Prostate gland (tissue), 2 donors: Measurements from ENCODE around the gene TOMM40L. TPM values are rescaled to one million over a fixed set of nuclear protein-coding genes. Genes with fewer than 3 reads are reported as not detected.

Experiments
- DNase-seq: peaks from one replicate; pipeline ENCODE4 v3.0.0-alpha.2; 2019; ENCODE audit warnings: low spot score
- H3K27ac ChIP-seq, 2 donors: fragments of 200-600 bp; sonication (generic); 2 replicates each; pipeline ENCODE4 v1.5.1; 2017 to 2019
- H3K27me3 ChIP-seq: fragments of 200-600 bp; sonication (generic); replicated peaks from 2 replicates; pipeline ENCODE4 v1.5.1; 2019; ENCODE audit not compliant: insufficient read depth
- H3K36me3 ChIP-seq, 2 donors: fragments of 200-600 bp; sonication (generic); 1 replicate in 1 of 2; 2 replicates in 1 of 2; pipeline versions ENCODE4 v1.5.1 to v1.8.1; 2017 to 2019
- H3K4me1 ChIP-seq: fragments of 200-600 bp; sonication (generic); replicated peaks from 2 replicates; pipeline ENCODE4 v1.5.1; 2019
- H3K4me3 ChIP-seq, 2 donors: fragments of 200-600 bp; sonication (generic); 2 replicates each; pipeline ENCODE4 v1.5.1; 2017 to 2019
- H3K9me3 ChIP-seq: fragments of 200-600 bp; sonication (generic); 2 replicates; pipeline ENCODE4 v1.5.1; 2017
- POLR2A ChIP-seq: fragments of 450-650 bp; IDR thresholded peaks from one replicate; pipeline ENCODE4 v1.6.1; 2016; ENCODE audit warnings: antibody characterized with exemption, mild to moderate bottlenecking
- POLR2AphosphoS5 ChIP-seq: sonication (generic); formaldehyde crosslinking; IDR thresholded peaks from one replicate; pipeline ENCODE4 v1.6.1; 2017; ENCODE audit warnings: antibody characterized with exemption
- WGBS: methylation state at CpG from one replicate; pipeline ENCODE4 v1.1.5; 2018; 5-methylcytosine and 5-hydroxymethylcytosine counted together
- intact Hi-C: fragments of 100-400 bp; cut with DNase I; formaldehyde crosslinking; loops from one replicate; pipeline ENCODE4 v1.14.2; 2022
- total RNA-seq, 2 donors: library from RNA; depleted of rRNA; stranded (reverse); fragments of >200 nt; gene quantifications; one replicate each; pipeline ENCODE4 v1.1.0, GENCODE V29; 2016
- TF ChIP-seq, protein P1 (sequence below), 4 experiments: fragments of 200-600 bp in 2 of 4; fragments of 450-650 bp in 2 of 4; sonication (generic) in 2 of 4; IDR thresholded peaks; 1 replicate in 3 of 4; 2 replicates in 1 of 4; pipeline ENCODE4 v1.5.1; 2016 to 2019; ENCODE audit warnings: antibody characterized with exemption in 4 of 4, mild to moderate bottlenecking in 2 of 4, moderate library complexity in 2 of 4

TOMM40L gene
- total RNA-seq, 2 donors from 2014 or later, result 7.5 to 15.6 TPM

DNA sequence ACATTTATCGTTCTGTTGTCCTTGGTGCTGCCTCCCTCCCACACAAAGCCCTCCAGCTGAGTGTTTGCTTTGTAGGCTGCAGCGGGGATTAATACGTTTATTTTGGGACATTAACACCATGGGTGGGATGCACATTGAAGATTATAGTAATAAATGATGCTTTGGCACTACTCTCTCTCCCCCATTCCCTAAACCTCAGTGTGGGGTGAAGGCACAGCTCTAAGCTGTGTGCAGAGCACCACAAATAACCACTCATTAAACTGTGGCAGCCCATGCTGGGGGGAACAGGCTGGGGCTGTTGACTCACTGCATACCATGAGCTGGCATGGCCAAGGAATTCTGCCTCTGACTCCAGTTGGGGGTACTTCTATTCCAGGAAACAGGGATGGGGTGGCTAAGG lies 40.3 kb downstream of the TOMM40L start:
- H3K27me3 ChIP-seq, result no peaks in the 10 kb centered on the region
- intact Hi-C loops, result no loop called here
- no peaks in the 10 kb centered on the region for H3K36me3 ChIP-seq
- TF ChIP-seq POLR2AphosphoS5 (no peak), POLR2A (no peak)
- TF ChIP-seq, protein P1, sequence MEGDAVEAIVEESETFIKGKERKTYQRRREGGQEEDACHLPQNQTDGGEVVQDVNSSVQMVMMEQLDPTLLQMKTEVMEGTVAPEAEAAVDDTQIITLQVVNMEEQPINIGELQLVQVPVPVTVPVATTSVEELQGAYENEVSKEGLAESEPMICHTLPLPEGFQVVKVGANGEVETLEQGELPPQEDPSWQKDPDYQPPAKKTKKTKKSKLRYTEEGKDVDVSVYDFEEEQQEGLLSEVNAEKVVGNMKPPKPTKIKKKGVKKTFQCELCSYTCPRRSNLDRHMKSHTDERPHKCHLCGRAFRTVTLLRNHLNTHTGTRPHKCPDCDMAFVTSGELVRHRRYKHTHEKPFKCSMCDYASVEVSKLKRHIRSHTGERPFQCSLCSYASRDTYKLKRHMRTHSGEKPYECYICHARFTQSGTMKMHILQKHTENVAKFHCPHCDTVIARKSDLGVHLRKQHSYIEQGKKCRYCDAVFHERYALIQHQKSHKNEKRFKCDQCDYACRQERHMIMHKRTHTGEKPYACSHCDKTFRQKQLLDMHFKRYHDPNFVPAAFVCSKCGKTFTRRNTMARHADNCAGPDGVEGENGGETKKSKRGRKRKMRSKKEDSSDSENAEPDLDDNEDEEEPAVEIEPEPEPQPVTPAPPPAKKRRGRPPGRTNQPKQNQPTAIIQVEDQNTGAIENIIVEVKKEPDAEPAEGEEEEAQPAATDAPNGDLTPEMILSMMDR (IDR thresholded peaks at IDR 0.05), result no peak
- H3K9me3 ChIP-seq, result no peaks in the 10 kb centered on the region
- no peaks in the 10 kb centered on the region for H3K4me1 ChIP-seq
- H3K4me3 ChIP-seq, result no peak overlapping the region
- DNase-seq, result no peak
- H3K27ac ChIP-seq, result no peak overlapping the region
- 47% methylated on average over 3 of the region's 3 CpGs for WGBS

DNA sequence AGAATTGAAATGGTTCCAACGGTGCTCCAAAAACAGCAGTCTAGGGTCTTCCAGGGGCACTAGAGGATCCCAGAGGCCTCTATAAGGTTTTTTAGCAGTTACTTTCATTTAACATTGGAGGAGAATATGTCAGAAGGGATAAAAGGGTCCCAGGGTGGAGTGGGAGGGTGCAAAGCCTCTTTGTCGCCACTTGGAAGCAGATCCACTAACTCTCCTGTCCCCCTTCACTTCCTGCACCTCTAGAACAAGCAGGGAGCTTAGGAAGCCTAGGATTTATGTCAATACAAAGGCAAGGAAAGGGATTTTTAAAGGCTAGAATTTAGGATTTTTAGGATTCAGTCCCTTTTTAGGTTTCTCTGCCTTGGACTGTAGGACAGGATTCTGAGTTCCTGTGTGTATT lies 41.0 kb downstream of the TOMM40L start:
- H3K27ac ChIP-seq, result no peak overlapping the region

DNA sequence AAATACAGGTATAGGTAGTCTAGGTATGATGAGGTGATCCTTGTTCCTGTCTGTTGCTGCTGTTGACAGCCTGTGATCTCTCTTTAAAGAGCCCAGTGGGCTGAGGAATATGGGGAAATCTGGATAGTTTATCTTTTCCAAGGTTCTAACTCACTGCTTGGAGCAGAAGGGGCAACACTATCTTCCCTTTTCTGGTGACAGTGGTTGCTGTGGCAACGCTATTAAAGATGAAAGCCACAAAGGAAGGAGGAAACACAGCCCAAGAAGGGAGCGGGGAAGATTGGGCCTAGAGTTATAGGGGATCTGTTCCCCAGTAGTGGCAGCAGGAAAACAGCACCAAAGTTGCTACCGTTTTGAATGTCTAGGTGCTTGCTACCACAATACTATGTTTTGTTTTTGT lies 41.5 kb downstream of the TOMM40L start:
- WGBS, result 61% methylated on average over 3 of the region's 3 CpGs
- H3K27ac ChIP-seq, result no peak overlapping the region

More for the DNA sequence above, 41.0 kb downstream of the TOMM40L start:
- Histone ChIP-seq H3K9me3 (no peaks in the 10 kb centered on the region), H3K4me3 (no peak overlapping the region), H3K36me3 (no peaks in the 10 kb centered on the region), H3K4me1 (no peaks in the 10 kb centered on the region), H3K27me3 (no peaks in the 10 kb centered on the region)
- no peak for TF ChIP-seq POLR2A
- no peak for TF ChIP-seq POLR2AphosphoS5
- TF ChIP-seq, protein P1 (IDR thresholded peaks at IDR 0.05), result no peak
- WGBS, result 58% methylated on average over 2 of the region's 2 CpGs
- DNase-seq, result no peak
- intact Hi-C loops, result no loop called here

DNA sequence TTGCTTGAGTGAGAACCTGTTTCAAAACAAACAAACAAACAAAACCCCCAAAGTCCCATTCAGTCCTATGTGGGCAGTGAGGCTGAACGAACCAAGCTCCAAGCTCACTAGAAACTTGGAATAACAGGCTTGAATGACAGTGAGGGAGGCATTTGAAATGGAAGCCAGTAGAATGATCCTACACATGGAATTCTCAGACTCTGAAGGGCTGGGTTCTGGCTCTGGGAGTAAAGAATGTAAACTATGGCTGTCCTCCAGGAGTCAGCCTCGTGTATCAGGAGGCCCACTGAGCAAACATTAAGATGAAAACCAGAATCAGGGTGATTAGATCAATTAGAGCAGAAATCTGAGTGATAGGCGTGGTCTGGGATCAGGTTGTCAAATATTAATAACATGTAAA lies 47.5 kb downstream of the TOMM40L start:
- H3K9me3 ChIP-seq, result no peaks in the 10 kb centered on the region
- no peaks in the 10 kb centered on the region for H3K27me3 ChIP-seq
- no peak overlapping the region for H3K4me3 ChIP-seq
- H3K27ac ChIP-seq, result no peak overlapping the region
- intact Hi-C loops, result no loop called here
- TF ChIP-seq POLR2A (no peak), POLR2AphosphoS5 (no peak)
- TF ChIP-seq, protein P1 (IDR thresholded peaks at IDR 0.05), result no peak
- no peak for DNase-seq
- WGBS, result 56% methylated on average over 3 of the region's 3 CpGs
- no peaks in the 10 kb centered on the region for H3K4me1 ChIP-seq
- no peaks in the 10 kb centered on the region for H3K36me3 ChIP-seq

More for the DNA sequence above, 41.5 kb downstream of the TOMM40L start:
- no peak overlapping the region for H3K4me3 ChIP-seq
- DNase-seq, result no peak
- TF ChIP-seq POLR2AphosphoS5 (no peak), POLR2A (no peak)
- TF ChIP-seq, protein P1 (IDR thresholded peaks at IDR 0.05), result no peak
- no peaks in the 10 kb centered on the region for H3K9me3 ChIP-seq
- no peaks in the 10 kb centered on the region for H3K4me1 ChIP-seq
- H3K27me3 ChIP-seq, result no peaks in the 10 kb centered on the region
- H3K36me3 ChIP-seq, result no peaks in the 10 kb centered on the region
- intact Hi-C loops, result no loop called here

DNA sequence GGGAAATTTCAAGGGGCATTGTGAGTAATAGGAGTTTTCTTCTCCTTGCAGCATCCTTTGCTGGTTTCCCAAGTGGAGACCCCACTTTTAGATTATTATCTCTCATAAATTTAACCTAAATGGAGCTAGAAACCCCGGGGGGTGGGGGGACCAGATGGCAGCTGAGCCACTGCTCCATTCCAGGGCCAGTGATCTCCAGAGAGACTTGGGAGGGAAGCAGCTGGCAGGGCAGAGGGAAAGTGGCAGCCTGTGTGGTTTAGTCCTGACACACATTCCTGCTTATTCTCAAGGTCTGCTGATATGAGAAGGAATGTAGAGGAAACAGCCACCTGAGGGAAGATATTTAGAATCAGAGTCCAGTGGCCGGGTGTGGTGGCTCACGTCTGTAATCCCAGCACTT lies 49.0 kb downstream of the TOMM40L start:
- DNase-seq, result no peak
- Histone ChIP-seq H3K27me3 (no peaks in the 10 kb centered on the region), H3K27ac (no peak overlapping the region), H3K9me3 (no peaks in the 10 kb centered on the region), H3K4me3 (no peak overlapping the region), H3K36me3 (no peaks in the 10 kb centered on the region), H3K4me1 (no peaks in the 10 kb centered on the region)
- intact Hi-C loops, result no loop called here
- TF ChIP-seq, protein P1 (IDR thresholded peaks at IDR 0.05), result no peak
- no peak for TF ChIP-seq POLR2A
- TF ChIP-seq POLR2AphosphoS5, result no peak
- whole genome bisulfite sequencing, result 70% methylated on average over 3 of the region's 3 CpGs
